HG02973 (cell line): ENCODE measurements around the gene SELENOO.
"Not testable (repeated sequence)": the region's sequence is repeated elsewhere in the genome, so short reads cannot be mapped to it uniquely, and the experiment has no call there.

ENCODE experiments used
- ATAC-seq: cut with Tn5 transposase; IDR thresholded peaks from one replicate; pipeline ENCODE4 v1.9.1; 2021; ENCODE audit warnings: moderate library complexity; ENCODE audit not compliant: unreplicated experiment

SELENOO gene

GRCh38 chr22:50198624-50199017 is 2.2 kb upstream of the SELENOO start:
- no peak for ATAC-seq

DNA sequence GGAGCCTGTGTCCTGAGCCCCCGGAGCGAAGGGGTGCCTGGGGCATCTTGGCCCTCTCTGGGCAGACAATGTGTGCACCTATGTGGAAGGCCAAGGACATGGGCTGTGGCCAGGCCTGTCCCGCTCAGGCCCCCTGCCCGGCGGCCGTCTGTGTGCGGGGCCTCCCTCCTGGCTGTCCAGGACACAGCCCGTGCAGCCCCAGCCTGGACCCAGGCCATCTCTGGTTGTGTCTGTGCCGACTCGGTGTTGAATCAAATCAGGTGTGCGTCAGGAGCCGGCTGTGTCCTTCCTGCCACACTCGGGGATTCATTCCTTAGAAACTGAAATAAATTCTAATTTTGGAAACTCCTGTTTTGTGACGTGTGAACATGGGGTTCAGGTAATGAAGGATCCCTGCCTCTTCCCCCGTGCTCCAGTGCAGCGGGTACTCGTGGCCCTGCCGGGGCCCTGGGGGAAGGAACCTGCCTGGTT is 1.5 kb upstream of the SELENOO start:
- no peak for ATAC-seq

DNA sequence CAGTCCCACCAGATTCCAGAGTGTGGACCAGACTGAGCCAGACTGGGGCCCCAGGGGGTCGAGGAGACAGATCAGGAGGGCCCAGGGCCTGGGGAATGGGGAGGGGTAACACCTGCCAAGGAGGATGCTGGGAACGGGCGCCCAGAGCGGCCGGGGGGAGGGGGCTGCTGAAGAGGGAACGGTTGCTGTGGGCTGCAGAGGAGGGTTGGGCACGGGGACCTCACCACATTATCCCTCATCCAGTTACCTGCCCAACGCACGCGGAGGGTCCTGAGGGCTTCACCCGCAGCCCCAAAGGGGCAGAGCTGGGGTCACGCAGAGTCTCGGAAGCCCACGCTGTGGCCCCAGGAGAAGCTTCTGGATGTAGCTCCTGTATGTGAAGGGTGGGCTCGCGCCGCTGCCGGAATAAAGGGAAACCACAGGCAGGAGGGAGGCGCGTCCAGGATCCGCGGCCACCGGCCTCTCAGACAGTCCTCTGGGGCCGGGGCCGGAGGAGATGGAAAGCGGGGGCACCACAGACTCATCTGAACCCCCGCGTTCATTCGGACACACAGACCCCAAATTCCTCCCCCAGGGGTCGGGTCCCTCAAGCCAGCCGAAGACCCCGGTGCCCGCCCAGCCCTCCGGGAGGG is 866 bp upstream of the SELENOO start:
- ATAC-seq = peak; percentile 11

GRCh38 chr22:50201191-50202129 is 649 bp downstream of the SELENOO start:
- ATAC-seq = peak; percentile 16

DNA sequence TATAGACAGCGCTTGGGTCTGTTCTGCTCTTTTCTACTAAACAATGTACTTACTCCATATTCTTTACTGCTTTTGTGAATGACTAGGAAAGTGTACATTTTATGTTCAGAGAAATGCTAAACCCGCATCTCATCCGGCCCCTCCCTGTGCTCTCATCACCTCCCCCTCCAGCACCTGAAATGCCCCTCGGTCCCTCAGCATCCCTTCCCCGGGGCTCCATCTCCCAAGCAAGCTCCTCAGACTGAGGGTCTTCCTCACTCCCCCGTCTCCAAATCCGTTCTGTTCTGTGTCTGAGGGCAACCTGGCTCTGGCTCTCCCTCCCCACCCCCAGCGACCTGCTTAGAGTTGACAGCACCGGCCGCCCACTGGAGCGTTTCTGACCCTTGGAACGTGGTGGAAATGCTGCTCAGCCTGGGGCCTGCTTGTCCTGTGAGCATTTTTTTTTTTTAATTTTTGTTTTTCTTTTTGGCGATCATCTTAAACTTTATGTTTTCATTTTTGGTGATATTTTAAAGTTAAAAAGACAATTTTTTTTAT is 1.4 kb downstream of the SELENOO start:
- ATAC-seq = no peak

- no peak for ATAC-seq
These were observed 2.5 kb downstream of the SELENOO start for GRCh38 chr22:50203288-50203687.

- ATAC-seq = no peak
These were observed 3.8 kb downstream of the SELENOO start for GRCh38 chr22:50204571-50204970.

GRCh38 chr22:50204998-50205397 is 4.2 kb downstream of the SELENOO start:
- not testable (repeated sequence) for ATAC-seq

- ATAC-seq = no peak
These were observed 5.2 kb downstream of the SELENOO start for GRCh38 chr22:50205781-50206569.

DNA sequence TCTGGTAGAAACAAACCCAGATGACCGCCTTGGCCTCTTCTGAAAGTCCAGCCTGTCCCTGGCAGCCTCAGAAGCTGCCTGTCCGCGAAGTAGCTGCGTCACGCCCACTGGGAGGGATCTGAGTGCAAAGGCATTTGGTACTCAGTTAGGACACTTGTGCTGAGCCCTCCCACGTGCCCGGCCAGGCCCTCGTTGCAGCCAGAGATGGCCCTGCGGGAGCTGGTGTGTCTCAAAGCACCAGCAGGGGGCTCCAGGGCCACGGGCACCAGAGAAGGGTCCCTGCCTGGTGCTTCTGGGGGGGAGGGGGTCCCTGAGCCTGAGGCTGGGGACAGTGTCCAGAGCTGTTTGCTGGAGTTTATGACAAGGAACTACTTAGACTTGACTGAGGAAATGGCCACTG is 5.8 kb downstream of the SELENOO start:
- ATAC-seq = no peak

- ATAC-seq = no peak
These were observed 6.8 kb downstream of the SELENOO start for GRCh38 chr22:50207383-50208140.

- ATAC-seq = no peak
These were observed 7.7 kb downstream of the SELENOO start for GRCh38 chr22:50208430-50208938.

- ATAC-seq = no peak
These were observed 8.4 kb downstream of the SELENOO start for GRCh38 chr22:50208939-50209892.

- no peak for ATAC-seq
These were observed 9.1 kb downstream of the SELENOO start for GRCh38 chr22:50209893-50210292.

DNA sequence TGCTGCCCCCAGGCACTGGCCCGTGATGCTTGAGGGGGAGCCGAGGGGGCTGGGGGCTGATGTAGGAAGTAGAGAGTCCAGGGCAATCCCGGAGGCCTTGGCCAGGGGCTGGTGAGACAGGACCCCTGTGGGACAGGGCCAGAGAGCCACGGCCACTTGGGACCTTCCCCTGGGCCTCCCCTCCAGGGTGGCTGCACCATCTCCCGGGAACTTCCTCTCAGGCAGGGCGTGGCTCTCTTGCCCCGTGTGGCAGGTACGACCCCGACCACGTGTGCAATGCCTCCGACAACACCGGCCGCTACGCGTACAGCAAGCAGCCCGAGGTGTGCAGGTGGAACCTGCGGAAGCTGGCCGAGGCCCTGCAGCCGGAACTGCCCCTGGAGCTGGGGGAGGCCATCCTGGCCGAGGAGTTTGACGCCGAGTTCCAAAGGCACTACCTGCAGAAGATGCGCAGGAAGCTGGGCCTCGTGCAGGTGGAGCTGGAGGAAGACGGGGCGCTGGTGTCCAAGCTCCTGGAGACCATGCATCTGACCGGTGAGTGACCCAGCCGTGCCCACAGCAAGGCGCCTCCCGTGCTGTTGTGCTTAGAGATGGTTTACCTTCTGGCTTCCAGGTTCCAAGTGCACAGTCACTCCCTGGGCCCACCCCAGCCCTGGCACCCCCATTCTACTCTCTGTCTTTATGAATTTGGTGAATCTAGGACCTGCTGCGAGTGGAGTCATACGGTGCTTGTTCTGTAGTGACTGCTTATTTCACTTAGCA is 9.7 kb downstream of the SELENOO start:
- no peak for ATAC-seq

DNA sequence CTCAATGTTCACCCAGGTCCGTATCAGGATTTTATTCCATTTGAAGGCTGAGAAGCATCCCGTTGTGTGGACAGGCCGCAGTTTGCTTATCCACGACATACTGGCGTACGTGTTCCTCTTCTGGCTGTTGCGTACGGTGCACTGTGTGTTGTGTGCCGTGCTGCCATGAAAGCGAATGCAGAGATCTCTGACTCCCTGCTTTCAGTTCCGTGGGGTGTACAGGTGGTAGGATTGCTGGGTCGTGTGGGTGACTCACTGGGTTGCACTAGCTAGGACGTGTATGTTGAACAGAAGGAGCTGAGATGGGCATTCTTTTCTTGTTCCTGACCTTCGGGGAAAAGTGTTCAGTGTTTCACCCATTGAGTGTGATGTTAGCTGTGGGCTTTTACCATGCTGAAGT is 10.3 kb downstream of the SELENOO start:
- no peak for ATAC-seq

- no peak for ATAC-seq
These were observed 12.5 kb downstream of the SELENOO start for GRCh38 chr22:50213263-50213662.
